ENCODE data around the gene PRKCZ. TPM values are rescaled to one million over a fixed set of nuclear protein-coding genes. Genes with fewer than 3 reads are reported as not detected.

The PRKCZ gene
- total and polyA plus RNA-seq, 2 experiments from 2014 or later, result 26.2 to 36.9 TPM

DNA sequence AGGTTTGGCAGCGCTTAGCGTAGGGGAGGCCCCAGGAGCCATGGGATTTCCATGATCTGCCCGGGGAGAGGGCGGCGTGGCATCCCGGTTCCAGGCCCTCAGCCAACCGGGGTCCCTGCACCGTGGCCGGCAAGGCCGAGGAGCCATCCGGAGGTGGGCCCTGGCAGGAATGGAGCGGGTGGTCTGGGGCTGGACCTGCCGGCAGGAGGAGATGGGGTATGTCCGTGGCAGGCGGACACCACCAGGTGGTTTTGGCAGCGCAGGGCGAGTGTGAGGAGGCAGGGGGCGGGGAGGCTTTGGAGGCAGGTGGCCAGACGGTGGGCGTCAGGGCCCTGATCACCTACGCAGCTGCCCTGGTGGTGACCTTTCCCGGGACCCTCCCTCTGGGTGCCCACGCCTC, 10.3 kb downstream of the PRKCZ start (continued):
- TF ChIP-seq ZNF462 (CRISPR knock-in tag; IDR thresholded peaks at IDR 0.05) (no peak), NANOG (IDR thresholded peaks at IDR 0.05; ENCODE audit: borderline replicate concordance) (no peak)

DNA sequence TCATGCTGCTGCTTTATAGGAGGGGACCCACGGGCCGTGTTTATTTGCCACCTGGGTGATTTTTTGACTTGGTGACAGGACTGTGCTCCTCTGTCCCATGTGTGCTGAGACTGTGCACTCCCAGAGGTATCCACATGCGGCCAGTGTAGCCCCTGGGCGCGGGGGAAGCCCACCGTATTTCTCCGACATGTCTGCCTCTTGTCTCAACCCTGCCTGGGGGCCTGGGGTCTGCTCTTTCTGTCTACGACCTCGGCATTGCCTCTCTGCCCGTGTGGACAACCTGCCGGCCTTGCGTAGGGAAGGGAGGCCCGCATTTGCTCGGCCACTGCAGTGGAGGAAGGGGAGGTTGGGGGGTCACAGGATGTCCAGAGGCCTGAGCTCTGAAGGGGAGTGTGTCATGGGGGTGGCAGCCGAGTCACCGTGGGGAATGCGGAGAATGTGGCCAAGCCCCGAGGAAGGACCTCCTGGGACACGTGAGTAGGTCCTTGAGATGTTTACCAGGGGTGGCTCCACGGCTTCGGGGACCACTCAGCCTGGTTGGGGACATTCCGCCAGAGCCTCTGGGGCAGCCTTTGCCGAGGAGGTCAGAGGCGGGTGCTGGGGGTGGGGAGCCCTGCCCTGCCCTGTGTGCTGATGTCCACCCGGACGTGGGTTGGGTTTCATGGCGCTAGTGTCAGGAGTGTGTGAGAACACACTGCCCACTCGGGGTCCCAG, 11.0 kb downstream of the PRKCZ start:
- H3K27me3 ChIP-seq (ENCODE audit: insufficient read depth), result no peaks in the 10 kb centered on the region
- Mint-ChIP-seq H3K36me3 (ENCODE audit: low read depth) (peaks cover 52% of the 10 kb centered on the region), H3K27ac (no peak overlapping the region), H3K9me3 (no peaks in the 10 kb centered on the region; the same call in 2 of the 3 replicates), H3K4me3 (no peak overlapping the region), H3K4me1 (no peaks in the 10 kb centered on the region), H3K27me3 (ENCODE audit: insufficient read depth, low read depth, poor library complexity) (peaks cover 5% of the 10 kb centered on the region)
- H3K27ac ChIP-seq (ENCODE audit: low read depth), result no peak overlapping the region
- no peak overlapping the region for H3K4me2 ChIP-seq
- H3K79me2 ChIP-seq (replicated peaks; ENCODE audit: insufficient read depth), result peaks cover 29% of the 10 kb centered on the region
- peaks cover 9% of the 10 kb centered on the region for H3K36me3 ChIP-seq (ENCODE audit: insufficient read depth)
- H2AFZ ChIP-seq, result no peak overlapping the region
- ATAC-seq, result no peak
- H3K9me2 ChIP-seq (ENCODE audit: insufficient read depth), result no peaks in the 10 kb centered on the region
- no peak overlapping the region for H3K4me3 ChIP-seq
- no peaks in the 10 kb centered on the region for H3K4me1 ChIP-seq (ENCODE audit: insufficient read depth)
- H3F3A ChIP-seq (replicated peaks; ENCODE audit: low read depth), result no peaks in the 10 kb centered on the region
- no peaks in the 10 kb centered on the region; the same call in 1 of the 2 replicates for H4K20me1 ChIP-seq (replicated peaks; ENCODE audit: insufficient read depth)
- TF ChIP-seq CTCF (conservative IDR thresholded peaks at IDR 0.05; ENCODE audit: low read depth in 2 of 2), result no peak
- no peak for TF ChIP-seq EZH2 (IDR thresholded peaks at IDR 0.05; ENCODE audit: low read depth, unreplicated experiment)
- DNase-seq (ENCODE audit: low spot score), result no peak
